Mammary epithelial cell (primary cell): ENCODE measurements around the gene PHOX2B.

Source experiments
- CTCF ChIP-seq, 2 donors: IDR thresholded peaks in 1 of 2; conservative IDR thresholded peaks in 1 of 2; 2 replicates each; pipeline ENCODE4 v1.5.1; 2011 to 2012; ENCODE audit warnings: inconsistent platforms in 2 of 2, low read length in 2 of 2, mild to moderate bottlenecking in 2 of 2, control low read depth in 1 of 2, low read depth in 1 of 2; ENCODE audit not compliant: insufficient read depth in 1 of 2; ENCODE audit errors: extremely low read depth in 1 of 2
- EZH2 ChIP-seq: IDR thresholded peaks from 2 replicates; pipeline ENCODE4 v1.6.1; 2012; ENCODE audit warnings: low read length, inconsistent platforms, borderline replicate concordance

DNA sequence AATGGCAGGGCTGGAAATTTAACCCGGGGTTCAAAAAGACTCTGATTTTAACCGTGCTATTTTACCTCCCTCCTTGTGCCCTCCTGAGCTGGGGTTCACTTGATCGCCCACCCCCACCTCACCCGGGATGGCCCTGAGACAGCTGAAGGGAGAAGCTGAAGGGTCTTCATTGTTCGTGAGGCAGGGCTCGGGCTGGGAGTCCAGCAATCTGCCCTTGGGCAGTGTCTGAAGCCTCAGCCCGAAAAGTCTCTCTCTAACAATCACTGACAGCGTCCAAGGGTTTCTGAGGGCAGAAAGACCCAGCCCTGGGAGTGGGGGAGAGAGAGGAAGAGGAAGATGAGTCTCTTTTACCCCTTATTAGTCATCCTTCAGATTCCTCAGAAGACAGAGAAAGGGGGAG, 39.4 kb upstream of the PHOX2B start:
- TF ChIP-seq CTCF (conservative IDR thresholded peaks at IDR 0.05 in 1 of 2, IDR thresholded peaks at IDR 0.05 in 1 of 2; ENCODE audit: extremely low read depth in 1 of 2, insufficient read depth in 1 of 2, low read depth in 1 of 2, low read length in 2 of 2) (no peak), EZH2 (no peak)
